ENCODE results near the gene CASKIN2. TPM values are rescaled to one million over a fixed set of nuclear protein-coding genes. Genes with fewer than 3 reads are reported as not detected.
"Not testable (repeated sequence)": the region's sequence is repeated elsewhere in the genome, so short reads cannot be mapped to it uniquely, and the experiment has no call there.

Gene CASKIN2
- polyA plus RNA-seq, 3 donors = 0.33 TPM; not detected in 2

DNA sequence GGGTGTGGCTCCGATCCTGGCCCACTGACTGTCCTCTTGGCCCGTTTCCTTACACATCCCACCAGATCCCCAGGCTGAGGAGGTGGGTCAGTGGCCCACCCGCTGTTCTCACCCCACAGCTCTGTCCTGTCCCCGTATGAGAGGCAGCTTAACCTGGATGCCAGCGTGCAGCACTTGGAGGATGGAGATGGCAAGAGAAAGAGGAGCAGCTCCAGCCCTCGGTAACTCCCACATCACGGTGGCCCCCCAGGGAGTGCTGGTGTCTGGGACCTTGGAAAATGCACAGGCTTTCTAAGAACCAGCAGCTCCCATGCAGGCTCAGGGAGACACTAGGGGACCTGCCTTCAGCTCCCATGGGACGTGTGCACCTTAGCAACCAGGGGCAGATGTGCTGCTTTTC, 6.0 kb upstream of the CASKIN2 start:
- peaks cover 4 to 15% of the 10 kb centered on the region in 2 donors for H3K27me3 ChIP-seq (ENCODE audit: control insufficient read depth in 2 of 2, insufficient read depth in 2 of 2, low read length in 2 of 2)
- intact Hi-C loops (cut with micrococcal nuclease) = no loop called here
- H2AFZ ChIP-seq (ENCODE audit: insufficient read depth, low read depth, low read length, poor library complexity, severe bottlenecking) = no peak overlapping the region
- no peak overlapping the region for H3K27ac Mint-ChIP-seq
- H3K4me1 Mint-ChIP-seq = peaks cover 26% of the 10 kb centered on the region
- 97% methylated on average over 5 of the region's 8 CpGs for WGBS (ENCODE audit: insufficient coverage)
- no peak overlapping the region for H3K4me2 ChIP-seq (replicated peaks; ENCODE audit: extremely low read depth, low read length, poor library complexity, severe bottlenecking)
- H4K20me1 ChIP-seq (ENCODE audit: insufficient read depth, low read length) = no peaks in the 10 kb centered on the region
- no peaks in the 10 kb centered on the region for H3K36me3 ChIP-seq (replicated peaks in 1 of 2; ENCODE audit: control insufficient read depth in 1 of 2, insufficient read depth in 2 of 2, low read length in 2 of 2)
- no peaks in the 10 kb centered on the region for H3K79me2 ChIP-seq (ENCODE audit: insufficient read depth, low read length)
- no peak overlapping the region for H3K4me3 ChIP-seq (replicated peaks in 1 of 3; ENCODE audit: low read depth in 2 of 3, low read length in 3 of 3)
- H3K9ac ChIP-seq (ENCODE audit: insufficient read depth, low read length, poor library complexity, severe bottlenecking) = no peak overlapping the region
- no peaks in the 10 kb centered on the region for H3K9me3 ChIP-seq (replicated peaks in 1 of 2; ENCODE audit: control insufficient read depth in 1 of 2, insufficient read depth in 1 of 2, low read length in 2 of 2)
- no peak for DNase-seq
- H3K4me3 Mint-ChIP-seq = no peak overlapping the region
- H3K27ac ChIP-seq (ENCODE audit: low read depth in 1 of 2, low read length in 2 of 2) = no peak overlapping the region
- peaks cover 11 to 29% (median 15%) of the 10 kb centered on the region in 3 donors for H3K27me3 Mint-ChIP-seq (ENCODE audit: low read depth in 3 of 3)
- peaks cover 0 to 2% (median 0%) of the 10 kb centered on the region in 7 donors for H3K9me3 Mint-ChIP-seq
- H3K4me1 ChIP-seq (ENCODE audit: control insufficient read depth in 1 of 2, insufficient read depth in 2 of 2, low read length in 2 of 2) = peaks cover 22 to 39% of the 10 kb centered on the region in 2 donors
- TF ChIP-seq, protein P1, sequence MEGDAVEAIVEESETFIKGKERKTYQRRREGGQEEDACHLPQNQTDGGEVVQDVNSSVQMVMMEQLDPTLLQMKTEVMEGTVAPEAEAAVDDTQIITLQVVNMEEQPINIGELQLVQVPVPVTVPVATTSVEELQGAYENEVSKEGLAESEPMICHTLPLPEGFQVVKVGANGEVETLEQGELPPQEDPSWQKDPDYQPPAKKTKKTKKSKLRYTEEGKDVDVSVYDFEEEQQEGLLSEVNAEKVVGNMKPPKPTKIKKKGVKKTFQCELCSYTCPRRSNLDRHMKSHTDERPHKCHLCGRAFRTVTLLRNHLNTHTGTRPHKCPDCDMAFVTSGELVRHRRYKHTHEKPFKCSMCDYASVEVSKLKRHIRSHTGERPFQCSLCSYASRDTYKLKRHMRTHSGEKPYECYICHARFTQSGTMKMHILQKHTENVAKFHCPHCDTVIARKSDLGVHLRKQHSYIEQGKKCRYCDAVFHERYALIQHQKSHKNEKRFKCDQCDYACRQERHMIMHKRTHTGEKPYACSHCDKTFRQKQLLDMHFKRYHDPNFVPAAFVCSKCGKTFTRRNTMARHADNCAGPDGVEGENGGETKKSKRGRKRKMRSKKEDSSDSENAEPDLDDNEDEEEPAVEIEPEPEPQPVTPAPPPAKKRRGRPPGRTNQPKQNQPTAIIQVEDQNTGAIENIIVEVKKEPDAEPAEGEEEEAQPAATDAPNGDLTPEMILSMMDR (IDR thresholded peaks at IDR 0.05) = no peak
- peaks cover 17 to 25% of the 10 kb centered on the region in 2 donors for H3K36me3 Mint-ChIP-seq

DNA sequence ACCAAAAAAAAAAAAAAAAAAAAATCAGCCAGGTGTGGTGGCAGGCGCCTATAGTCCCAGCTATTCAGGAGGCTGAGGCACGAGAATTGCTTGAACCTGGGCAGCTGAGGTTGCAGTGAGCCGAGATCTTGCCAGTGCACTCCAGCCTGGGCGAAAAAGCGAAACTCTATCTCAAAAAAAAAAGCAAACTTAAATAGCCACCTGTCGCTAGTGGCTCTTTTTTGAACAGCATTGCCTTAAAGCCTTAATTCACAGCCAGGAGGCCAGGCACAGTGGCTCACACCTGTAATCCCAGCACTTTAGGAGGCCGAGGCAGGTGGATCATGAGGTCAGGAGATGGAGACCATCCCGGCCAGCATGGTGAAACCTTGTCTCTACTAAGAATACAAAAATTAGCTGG, 5.1 kb upstream of the CASKIN2 start:
- H3K4me3 Mint-ChIP-seq; H4K20me1 ChIP-seq (ENCODE audit: insufficient read depth, low read length); H3K36me3 ChIP-seq (replicated peaks in 1 of 2; ENCODE audit: control insufficient read depth in 1 of 2, insufficient read depth in 2 of 2, low read length in 2 of 2); H3K4me3 ChIP-seq (replicated peaks in 1 of 3; ENCODE audit: low read depth in 2 of 3, low read length in 3 of 3); H2AFZ ChIP-seq (ENCODE audit: insufficient read depth, low read depth, low read length, poor library complexity, severe bottlenecking); H3K4me2 ChIP-seq (replicated peaks; ENCODE audit: extremely low read depth, low read length, poor library complexity, severe bottlenecking); intact Hi-C loops (cut with micrococcal nuclease); H3K9ac ChIP-seq (ENCODE audit: insufficient read depth, low read length, poor library complexity, severe bottlenecking); DNase-seq; H3K9me3 ChIP-seq (replicated peaks in 1 of 2; ENCODE audit: control insufficient read depth in 1 of 2, insufficient read depth in 1 of 2, low read length in 2 of 2); H3K79me2 ChIP-seq (ENCODE audit: insufficient read depth, low read length); H3K9me3 Mint-ChIP-seq; H3K27ac ChIP-seq (ENCODE audit: low read depth in 1 of 2, low read length in 2 of 2); H3K27ac Mint-ChIP-seq: not testable (repeated sequence)
- Mint-ChIP-seq H3K27me3 (ENCODE audit: low read depth in 3 of 3) (peaks cover 9 to 29% (median 13%) of the 10 kb centered on the region in 3 donors), H3K4me1 (peaks cover 22% of the 10 kb centered on the region), H3K36me3 (peaks cover 17 to 24% of the 10 kb centered on the region in 2 donors)
- Histone ChIP-seq H3K4me1 (ENCODE audit: control insufficient read depth in 1 of 2, insufficient read depth in 2 of 2, low read length in 2 of 2) (peaks cover 23 to 39% of the 10 kb centered on the region in 2 donors), H3K27me3 (ENCODE audit: control insufficient read depth in 2 of 2, insufficient read depth in 2 of 2, low read length in 2 of 2) (peaks cover 3 to 15% of the 10 kb centered on the region in 2 donors)
- WGBS (ENCODE audit: insufficient coverage) = 80% methylated on average over 1 of the region's 8 CpGs

All from CD14-positive monocyte (primary cell).